Measurements from ENCODE around the gene C16orf95.

Gene C16orf95

GRCh38 chr16:87347932-87348615 lies 30.9 kb upstream of the C16orf95 start:
- Histone ChIP-seq H3K36me3 (ENCODE audit: control insufficient read depth in 1 of 2, insufficient read depth in 2 of 2, low read length in 2 of 2) (peaks cover 14 to 46% of the 10 kb centered on the region in 2 donors), H3K4me1 (ENCODE audit: control insufficient read depth in 1 of 2, insufficient read depth in 2 of 2, low read length in 2 of 2) (peaks cover 6 to 8% of the 10 kb centered on the region in 2 donors), H3K27ac (ENCODE audit: low read depth, low read length) (no peak overlapping the region), H3K27me3 (ENCODE audit: control insufficient read depth in 1 of 2, insufficient read depth in 2 of 2, low read length in 2 of 2) (no peaks in the 10 kb centered on the region), H3K9ac (ENCODE audit: low read depth in 1 of 2, low read length in 2 of 2) (no peak overlapping the region), H3K4me3 (ENCODE audit: low read depth in 1 of 2, low read length in 2 of 2) (no peak overlapping the region), H3K9me3 (ENCODE audit: control insufficient read depth in 1 of 2, low read length in 2 of 2) (no peaks in the 10 kb centered on the region)

DNA sequence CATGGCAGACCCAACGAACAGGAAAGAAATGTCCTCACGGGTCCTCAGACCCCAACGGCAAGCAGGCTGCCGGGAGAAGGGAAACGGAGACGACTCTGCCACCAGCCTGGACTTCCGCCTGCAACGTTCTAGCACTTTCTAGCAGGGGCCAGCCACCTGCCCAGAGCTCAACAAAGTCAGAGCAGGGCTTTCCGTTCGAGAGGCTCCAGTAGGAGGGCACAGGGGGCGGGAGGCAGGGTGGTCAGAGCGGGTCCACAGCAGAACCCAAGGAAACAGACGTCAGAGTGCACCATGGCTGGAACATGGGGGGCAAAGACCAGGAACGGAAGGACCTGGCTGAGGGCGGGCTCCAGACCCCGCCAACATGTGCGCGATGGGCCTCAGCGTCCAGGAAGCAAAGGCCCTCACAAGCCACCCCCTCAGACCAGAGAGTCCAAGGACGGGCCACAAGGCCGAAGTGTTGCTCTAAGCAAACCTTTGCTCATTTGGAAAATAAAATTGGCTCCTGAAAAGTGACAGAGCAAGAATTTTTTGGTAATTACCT lies 29.4 kb upstream of the C16orf95 start:
- peaks cover 6 to 8% of the 10 kb centered on the region in 2 donors for H3K4me1 ChIP-seq (ENCODE audit: control insufficient read depth in 1 of 2, insufficient read depth in 2 of 2, low read length in 2 of 2)
- H3K27ac ChIP-seq (ENCODE audit: low read depth, low read length), result no peak overlapping the region
- no peak overlapping the region for H3K9ac ChIP-seq (ENCODE audit: low read depth in 1 of 2, low read length in 2 of 2)
- H3K9me3 ChIP-seq (ENCODE audit: control insufficient read depth in 1 of 2, low read length in 2 of 2), result no peaks in the 10 kb centered on the region
- H3K4me3 ChIP-seq (ENCODE audit: low read depth in 1 of 2, low read length in 2 of 2), result no peak overlapping the region
- no peaks in the 10 kb centered on the region for H3K27me3 ChIP-seq (ENCODE audit: control insufficient read depth in 1 of 2, insufficient read depth in 2 of 2, low read length in 2 of 2)
- peaks cover 24 to 57% of the 10 kb centered on the region in 2 donors for H3K36me3 ChIP-seq (ENCODE audit: control insufficient read depth in 1 of 2, insufficient read depth in 2 of 2, low read length in 2 of 2)

GRCh38 chr16:87345726-87346424 lies 28.7 kb upstream of the C16orf95 start:
- Histone ChIP-seq H3K4me3 (ENCODE audit: low read depth in 1 of 2, low read length in 2 of 2) (no peak overlapping the region), H3K36me3 (ENCODE audit: control insufficient read depth in 1 of 2, insufficient read depth in 2 of 2, low read length in 2 of 2) (peaks cover 27 to 64% of the 10 kb centered on the region in 2 donors), H3K27me3 (ENCODE audit: control insufficient read depth in 1 of 2, insufficient read depth in 2 of 2, low read length in 2 of 2) (no peaks in the 10 kb centered on the region), H3K9ac (ENCODE audit: low read depth in 1 of 2, low read length in 2 of 2) (no peak overlapping the region), H3K27ac (ENCODE audit: low read depth, low read length) (no peak overlapping the region), H3K9me3 (ENCODE audit: control insufficient read depth in 1 of 2, low read length in 2 of 2) (no peaks in the 10 kb centered on the region), H3K4me1 (ENCODE audit: control insufficient read depth in 1 of 2, insufficient read depth in 2 of 2, low read length in 2 of 2) (peaks cover 6 to 8% of the 10 kb centered on the region in 2 donors)

GRCh38 chr16:87344931-87345631 lies 27.9 kb upstream of the C16orf95 start:
- no peaks in the 10 kb centered on the region for H3K27me3 ChIP-seq (ENCODE audit: control insufficient read depth in 1 of 2, insufficient read depth in 2 of 2, low read length in 2 of 2)
- H3K4me3 ChIP-seq (ENCODE audit: low read depth in 1 of 2, low read length in 2 of 2), result no peak overlapping the region
- H3K36me3 ChIP-seq (ENCODE audit: control insufficient read depth in 1 of 2, insufficient read depth in 2 of 2, low read length in 2 of 2), result peaks cover 26 to 63% of the 10 kb centered on the region in 2 donors
- no peak overlapping the region for H3K9ac ChIP-seq (ENCODE audit: low read depth in 1 of 2, low read length in 2 of 2)
- no peak overlapping the region for H3K27ac ChIP-seq (ENCODE audit: low read depth, low read length)
- H3K9me3 ChIP-seq (ENCODE audit: control insufficient read depth in 1 of 2, low read length in 2 of 2), result no peaks in the 10 kb centered on the region
- H3K4me1 ChIP-seq (ENCODE audit: control insufficient read depth in 1 of 2, insufficient read depth in 2 of 2, low read length in 2 of 2), result peaks cover 0 to 8% of the 10 kb centered on the region in 2 donors

DNA sequence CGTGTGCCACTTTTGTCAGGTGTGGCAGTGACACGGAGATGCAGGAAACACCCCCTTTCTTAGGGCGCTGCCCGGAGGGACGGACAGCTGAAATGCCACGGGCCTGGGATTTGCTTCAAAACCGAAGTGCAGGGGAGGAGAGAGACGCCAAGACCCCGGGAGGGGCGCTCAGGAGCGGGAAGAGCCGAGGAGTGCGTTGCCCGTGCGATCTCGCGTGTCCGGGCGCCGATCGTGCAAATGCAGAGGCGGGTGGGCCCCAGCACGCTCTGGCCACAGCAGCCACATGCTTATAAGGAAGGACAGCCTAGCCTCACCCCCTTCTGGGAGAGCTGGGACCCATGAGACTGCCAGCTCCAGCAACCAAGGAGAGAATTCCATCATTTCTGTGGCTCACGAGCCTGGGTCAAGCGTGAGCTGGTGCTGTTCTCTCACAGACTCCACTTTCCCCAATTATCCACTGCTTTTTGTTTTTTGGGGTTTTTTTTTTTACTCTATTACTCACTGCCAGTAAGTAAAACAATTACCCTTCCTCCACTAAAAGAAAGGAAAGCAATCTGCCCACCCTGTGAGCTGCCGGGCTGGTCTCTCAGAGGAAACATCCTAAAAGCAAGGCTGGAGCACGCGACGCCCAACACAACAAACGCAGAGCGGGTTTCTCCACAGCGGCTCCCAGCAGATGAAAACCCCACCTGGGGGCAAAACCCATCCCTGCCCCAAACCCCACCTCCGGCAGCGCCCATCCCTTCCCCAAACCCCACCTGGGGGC lies 27.2 kb upstream of the C16orf95 start:
- no peak overlapping the region for H3K4me3 ChIP-seq (ENCODE audit: low read depth in 1 of 2, low read length in 2 of 2)
- no peaks in the 10 kb centered on the region for H3K9me3 ChIP-seq (ENCODE audit: control insufficient read depth in 1 of 2, low read length in 2 of 2)
- peaks cover 31 to 68% of the 10 kb centered on the region in 2 donors for H3K36me3 ChIP-seq (ENCODE audit: control insufficient read depth in 1 of 2, insufficient read depth in 2 of 2, low read length in 2 of 2)
- H3K4me1 ChIP-seq (ENCODE audit: control insufficient read depth in 1 of 2, insufficient read depth in 2 of 2, low read length in 2 of 2), result peaks cover 0 to 8% of the 10 kb centered on the region in 2 donors
- no peak overlapping the region for H3K9ac ChIP-seq (ENCODE audit: low read depth in 1 of 2, low read length in 2 of 2)
- no peaks in the 10 kb centered on the region for H3K27me3 ChIP-seq (ENCODE audit: control insufficient read depth in 1 of 2, insufficient read depth in 2 of 2, low read length in 2 of 2)
- no peak overlapping the region for H3K27ac ChIP-seq (ENCODE audit: low read depth, low read length)

- Histone ChIP-seq H3K27me3 (ENCODE audit: control insufficient read depth in 1 of 2, insufficient read depth in 2 of 2, low read length in 2 of 2) (no peaks in the 10 kb centered on the region), H3K27ac (ENCODE audit: low read depth, low read length) (no peak overlapping the region), H3K4me3 (ENCODE audit: low read depth in 1 of 2, low read length in 2 of 2) (no peak overlapping the region), H3K4me1 (ENCODE audit: control insufficient read depth in 1 of 2, insufficient read depth in 2 of 2, low read length in 2 of 2) (peaks cover 0 to 8% of the 10 kb centered on the region in 2 donors), H3K9me3 (ENCODE audit: control insufficient read depth in 1 of 2, low read length in 2 of 2) (no peaks in the 10 kb centered on the region), H3K9ac (ENCODE audit: low read depth in 1 of 2, low read length in 2 of 2) (no peak overlapping the region), H3K36me3 (ENCODE audit: control insufficient read depth in 1 of 2, insufficient read depth in 2 of 2, low read length in 2 of 2) (peaks cover 35 to 73% of the 10 kb centered on the region in 2 donors)
These were observed 26.5 kb upstream of the C16orf95 start for GRCh38 chr16:87343753-87344050.

DNA sequence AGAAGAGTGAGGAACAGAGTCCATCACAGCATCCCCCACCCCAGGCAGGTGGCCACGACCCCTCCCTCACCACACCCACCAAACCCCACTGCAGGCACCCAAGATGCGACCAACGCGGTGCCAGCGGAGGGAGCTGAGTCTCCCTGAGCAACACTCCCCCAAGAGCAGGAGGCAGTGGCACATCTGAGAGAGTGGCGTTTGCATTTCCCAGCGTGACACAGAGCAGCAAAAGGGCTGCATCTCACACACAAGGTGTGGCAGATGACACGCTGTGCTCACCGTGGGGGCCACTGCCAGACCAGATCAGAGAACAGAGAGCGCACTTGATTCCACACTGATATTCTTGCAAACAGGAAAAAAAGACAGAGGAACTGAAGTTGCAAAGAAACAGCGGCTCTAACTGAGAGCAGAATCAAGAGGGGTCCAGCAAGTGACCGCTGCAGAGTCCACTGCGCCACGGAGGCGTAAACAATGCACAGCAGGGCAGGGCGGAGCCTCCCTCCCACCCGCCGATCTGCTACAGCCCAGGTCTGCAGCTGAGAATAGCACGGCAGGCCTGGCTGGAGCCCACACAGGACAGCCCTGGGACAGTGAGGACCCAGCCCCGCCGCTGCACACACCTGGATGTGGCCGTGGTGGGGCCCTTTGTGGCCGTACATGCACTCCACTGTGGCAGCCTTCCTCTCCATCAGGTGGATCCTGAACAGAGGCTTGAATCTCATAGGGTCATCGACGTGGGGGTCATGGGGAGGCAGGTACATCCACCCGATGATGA lies 26.0 kb upstream of the C16orf95 start:
- Histone ChIP-seq H3K27me3 (ENCODE audit: control insufficient read depth in 1 of 2, insufficient read depth in 2 of 2, low read length in 2 of 2) (no peaks in the 10 kb centered on the region), H3K4me3 (ENCODE audit: low read depth in 1 of 2, low read length in 2 of 2) (no peak overlapping the region), H3K36me3 (ENCODE audit: control insufficient read depth in 1 of 2, insufficient read depth in 2 of 2, low read length in 2 of 2) (peaks cover 35 to 72% of the 10 kb centered on the region in 2 donors), H3K9me3 (ENCODE audit: control insufficient read depth in 1 of 2, low read length in 2 of 2) (no peaks in the 10 kb centered on the region), H3K9ac (ENCODE audit: low read depth in 1 of 2, low read length in 2 of 2) (no peak overlapping the region), H3K27ac (ENCODE audit: low read depth, low read length) (no peak overlapping the region), H3K4me1 (ENCODE audit: control insufficient read depth in 1 of 2, insufficient read depth in 2 of 2, low read length in 2 of 2) (peaks cover 0 to 8% of the 10 kb centered on the region in 2 donors)

- H3K27me3 ChIP-seq (ENCODE audit: control insufficient read depth in 1 of 2, insufficient read depth in 2 of 2, low read length in 2 of 2), result no peaks in the 10 kb centered on the region
- H3K9me3 ChIP-seq (ENCODE audit: control insufficient read depth in 1 of 2, low read length in 2 of 2), result no peaks in the 10 kb centered on the region
- H3K4me3 ChIP-seq (ENCODE audit: low read depth in 1 of 2, low read length in 2 of 2), result no peak overlapping the region
- no peak overlapping the region for H3K9ac ChIP-seq (ENCODE audit: low read depth in 1 of 2, low read length in 2 of 2)
- H3K27ac ChIP-seq (ENCODE audit: low read depth, low read length), result no peak overlapping the region
- peaks cover 35 to 76% of the 10 kb centered on the region in 2 donors for H3K36me3 ChIP-seq (ENCODE audit: control insufficient read depth in 1 of 2, insufficient read depth in 2 of 2, low read length in 2 of 2)
- peaks cover 0 to 8% of the 10 kb centered on the region in 2 donors for H3K4me1 ChIP-seq (ENCODE audit: control insufficient read depth in 1 of 2, insufficient read depth in 2 of 2, low read length in 2 of 2)
These were observed 25.3 kb upstream of the C16orf95 start for GRCh38 chr16:87342504-87342903.

DNA sequence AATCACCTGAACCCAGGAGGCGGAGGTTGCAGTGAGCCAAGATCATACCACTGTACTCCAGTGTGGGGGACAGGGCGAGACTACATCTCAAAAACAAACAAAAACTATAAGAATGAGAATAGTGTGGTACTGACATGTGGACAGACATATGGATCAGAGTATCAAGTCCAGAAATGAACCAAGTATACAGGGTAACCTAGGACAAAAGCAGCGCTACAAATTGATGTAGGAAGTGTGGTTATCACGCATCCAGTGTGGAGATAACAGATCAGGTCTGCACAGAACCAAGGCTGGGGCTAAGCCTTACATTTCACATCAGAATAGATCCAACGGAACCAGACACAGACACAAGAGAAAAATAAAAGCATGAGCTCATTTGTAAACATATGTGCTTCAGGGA lies 23.0 kb upstream of the C16orf95 start:
- no peak overlapping the region for H3K9ac ChIP-seq (ENCODE audit: low read depth in 1 of 2, low read length in 2 of 2)
- H3K27ac ChIP-seq (ENCODE audit: low read depth, low read length), result no peak overlapping the region
- H3K36me3 ChIP-seq (ENCODE audit: control insufficient read depth in 1 of 2, insufficient read depth in 2 of 2, low read length in 2 of 2), result peaks cover 34 to 75% of the 10 kb centered on the region in 2 donors
- no peaks in the 10 kb centered on the region for H3K9me3 ChIP-seq (ENCODE audit: control insufficient read depth in 1 of 2, low read length in 2 of 2)
- H3K4me3 ChIP-seq (ENCODE audit: low read depth in 1 of 2, low read length in 2 of 2), result no peak overlapping the region
- no peaks in the 10 kb centered on the region for H3K4me1 ChIP-seq (ENCODE audit: control insufficient read depth in 1 of 2, insufficient read depth in 2 of 2, low read length in 2 of 2)
- H3K27me3 ChIP-seq (ENCODE audit: control insufficient read depth in 1 of 2, insufficient read depth in 2 of 2, low read length in 2 of 2), result no peaks in the 10 kb centered on the region
